Natural killer cell (primary cell): ENCODE data around the gene AFAP1L1. TPM values are rescaled to one million over a fixed set of nuclear protein-coding genes. Genes with fewer than 3 reads are reported as not detected.

Experiments used
- ATAC-seq, 3 donors: fragments of 150-1000 bp in 2 of 3; fragments of 200-7000 bp in 1 of 3; cut with Tn5 transposase; 1 replicate in 1 of 3; 2 replicates in 2 of 3; pipeline ENCODE4 v1.10.0; 2021; ENCODE audit warnings: mild to moderate bottlenecking in 2 of 3, moderate library complexity in 2 of 3
- DNase-seq, 2 donors: peaks; one replicate each; pipeline versions ENCODE4 v3.0.0 to v3.0.0-alpha.2; 2013 to 2021; ENCODE audit warnings: mixed read lengths in 1 of 2
- H3K27ac ChIP-seq: one replicate; pipeline ENCODE4 v1.5.1; 2013; ENCODE audit warnings: mild to moderate bottlenecking, low read length
- H3K27me3 ChIP-seq: one replicate; pipeline ENCODE4 v1.6.1; 2013; ENCODE audit warnings: low read length; ENCODE audit not compliant: control insufficient read depth, insufficient read depth
- H3K36me3 ChIP-seq: one replicate; pipeline ENCODE4 v1.6.1; 2013; ENCODE audit warnings: low read length; ENCODE audit not compliant: control insufficient read depth, insufficient read depth
- H3K4me1 ChIP-seq: one replicate; pipeline ENCODE4 v1.6.1; 2013; ENCODE audit warnings: low read length; ENCODE audit not compliant: control insufficient read depth, insufficient read depth
- H3K4me3 ChIP-seq: one replicate; pipeline ENCODE4 v1.5.1; 2013; ENCODE audit warnings: low read length
- H3K9me3 ChIP-seq: one replicate; pipeline ENCODE4 v1.6.1; 2013; ENCODE audit warnings: low read length; ENCODE audit not compliant: control insufficient read depth, insufficient read depth
- H3K27ac Mint-ChIP-seq, 2 donors: one replicate each; pipeline ENCODE4 v1.8.0; 2022; ENCODE audit warnings: mild to moderate bottlenecking in 2 of 2, mixed read lengths in 2 of 2, moderate library complexity in 1 of 2
- H3K27me3 Mint-ChIP-seq, 2 donors: one replicate each; pipeline ENCODE4 v1.8.0; 2022; ENCODE audit warnings: low read depth in 2 of 2, mixed read lengths in 2 of 2
- H3K36me3 Mint-ChIP-seq: one replicate; pipeline ENCODE4 v1.8.0; 2022; ENCODE audit warnings: mixed read lengths
- H3K4me1 Mint-ChIP-seq, 2 donors: one replicate each; pipeline ENCODE4 v1.8.0; 2022; ENCODE audit warnings: mixed read lengths in 2 of 2
- H3K4me3 Mint-ChIP-seq: one replicate; pipeline ENCODE4 v1.8.0; 2022; ENCODE audit warnings: mild to moderate bottlenecking, moderate library complexity, mixed read lengths
- H3K9me3 Mint-ChIP-seq, 2 donors: one replicate each; pipeline ENCODE4 v1.8.0; 2022; ENCODE audit warnings: mixed read lengths in 2 of 2
- CTCF ChIP-seq: fragments of 200-600 bp; IDR thresholded peaks from one replicate; pipeline ENCODE4 v1.8.0; 2022; ENCODE audit warnings: antibody characterized with exemption
- WGBS: methylation state at CpG from one replicate; pipeline ENCODE4 v1.1.7; 2013; ENCODE audit warnings: missing lambda C conversion rate; ENCODE audit not compliant: insufficient coverage; 5-methylcytosine and 5-hydroxymethylcytosine counted together
- intact Hi-C: fragments of 100-400 bp; cut with micrococcal nuclease; formaldehyde crosslinking; loops from one replicate; pipeline ENCODE4 v1.14.2; 2022
- total RNA-seq, 4 donors: library from RNA; stranded (reverse); fragments of 120-200 nt in 1 of 4; gene quantifications; one replicate each; pipeline versions ENCODE4 v1.2.3 to v1.2.4, GENCODE V29; 2013 to 2022

AFAP1L1 gene
- total RNA-seq, 3 donors from 2014 or later (not counting 1 experiment from before 2014, with no cell fraction given): 0.23 to 1.5 TPM; not detected in 1

GRCh38 chr5:149278451-149279210 is 7.0 kb downstream of the AFAP1L1 start:
- Mint-ChIP-seq H3K4me1 (peaks cover 0 to 5% of the 10 kb centered on the region in 2 donors), H3K36me3 (no peaks in the 10 kb centered on the region), H3K27me3 (peaks cover 26 to 29% of the 10 kb centered on the region in 2 donors), H3K27ac (no peak overlapping the region), H3K4me3 (no peak overlapping the region), H3K9me3 (no peaks in the 10 kb centered on the region)
- Histone ChIP-seq H3K27ac (no peak overlapping the region), H3K4me1 (no peaks in the 10 kb centered on the region), H3K27me3 (no peaks in the 10 kb centered on the region), H3K36me3 (no peaks in the 10 kb centered on the region), H3K4me3 (no peak overlapping the region), H3K9me3 (no peaks in the 10 kb centered on the region)
- no peak for TF ChIP-seq CTCF
- WGBS: 44% methylated on average over 5 of the region's 5 CpGs
- no peak for DNase-seq
- ATAC-seq: no peak
- intact Hi-C loops: no loop called here

GRCh38 chr5:149279661-149280060 is 8.0 kb downstream of the AFAP1L1 start:
- WGBS: 75% methylated on average over 1 of the region's 1 CpG
- H3K36me3 Mint-ChIP-seq: no peaks in the 10 kb centered on the region
- no peak overlapping the region for H3K4me3 Mint-ChIP-seq
- no peaks in the 10 kb centered on the region for H3K9me3 ChIP-seq
- H3K27ac Mint-ChIP-seq: no peak overlapping the region
- no peaks in the 10 kb centered on the region for H3K9me3 Mint-ChIP-seq
- no peaks in the 10 kb centered on the region for H3K4me1 ChIP-seq
- DNase-seq (no peak), ATAC-seq (no peak)
- TF ChIP-seq CTCF: no peak
- H3K27ac ChIP-seq: no peak overlapping the region
- no peaks in the 10 kb centered on the region for H3K27me3 ChIP-seq
- peaks cover 0 to 5% of the 10 kb centered on the region in 2 donors for H3K4me1 Mint-ChIP-seq
- H3K36me3 ChIP-seq: no peaks in the 10 kb centered on the region
- H3K4me3 ChIP-seq: no peak overlapping the region
- intact Hi-C loops: no loop called here
- H3K27me3 Mint-ChIP-seq: peaks cover 23 to 25% of the 10 kb centered on the region in 2 donors

- H3K27me3 Mint-ChIP-seq: peaks cover 23 to 25% of the 10 kb centered on the region in 2 donors
- no peak for TF ChIP-seq CTCF
- H3K4me3 Mint-ChIP-seq: no peak overlapping the region
Measured at GRCh38 chr5:149280124-149280523, 8.5 kb downstream of the AFAP1L1 start.

GRCh38 chr5:149280802-149281201 is 9.1 kb downstream of the AFAP1L1 start:
- no peaks in the 10 kb centered on the region for H3K4me1 ChIP-seq
- H3K36me3 ChIP-seq: no peaks in the 10 kb centered on the region
- peaks cover 17 to 23% of the 10 kb centered on the region in 2 donors for H3K27me3 Mint-ChIP-seq
- WGBS: 97% methylated on average over 4 of the region's 4 CpGs
- no peaks in the 10 kb centered on the region for H3K27me3 ChIP-seq
- no peak overlapping the region for H3K27ac ChIP-seq
- H3K4me1 Mint-ChIP-seq: peaks cover 0 to 5% of the 10 kb centered on the region in 2 donors
- DNase-seq (no peak), ATAC-seq (no peak)
- intact Hi-C loops: no loop called here
- H3K9me3 Mint-ChIP-seq: no peaks in the 10 kb centered on the region
- no peak overlapping the region for H3K4me3 ChIP-seq
- no peak overlapping the region for H3K27ac Mint-ChIP-seq
- no peak for TF ChIP-seq CTCF
- no peak overlapping the region for H3K4me3 Mint-ChIP-seq
- H3K9me3 ChIP-seq: no peaks in the 10 kb centered on the region
- H3K36me3 Mint-ChIP-seq: no peaks in the 10 kb centered on the region

More at GRCh38 chr5:149280124-149280523, 8.5 kb downstream of the AFAP1L1 start:
- no peak for DNase-seq
- Mint-ChIP-seq H3K4me1 (peaks cover 0 to 5% of the 10 kb centered on the region in 2 donors), H3K9me3 (no peaks in the 10 kb centered on the region), H3K36me3 (no peaks in the 10 kb centered on the region), H3K27ac (no peak overlapping the region)
- Histone ChIP-seq H3K4me1 (no peaks in the 10 kb centered on the region), H3K4me3 (no peak overlapping the region), H3K27me3 (no peaks in the 10 kb centered on the region), H3K36me3 (no peaks in the 10 kb centered on the region), H3K27ac (no peak overlapping the region), H3K9me3 (no peaks in the 10 kb centered on the region)
- whole genome bisulfite sequencing: 38% methylated on average over 1 of the region's 1 CpG
- intact Hi-C loops: no loop called here
- no peak for ATAC-seq
